Putamen (tissue), 1 donor: ENCODE data around the gene CTPS1.

ENCODE experiments used
- DNase-seq: peaks from one replicate; pipeline ENCODE4 v3.0.0-alpha.2; 2016; ENCODE audit warnings: low spot score

The CTPS1 gene

GRCh38 chr1:40979241-40980067, at the start of gene CTPS1:
Gene CTPS1, plus strand, starts transcription at chr1:40979696. Its CDS starts 3,595 bp downstream, at chr1:40983291.
- peak; percentile 92 for DNase-seq

- DNase-seq = no peak
Measured at GRCh38 chr1:40930174-40930964, 49.1 kb upstream of the CTPS1 start.

DNA sequence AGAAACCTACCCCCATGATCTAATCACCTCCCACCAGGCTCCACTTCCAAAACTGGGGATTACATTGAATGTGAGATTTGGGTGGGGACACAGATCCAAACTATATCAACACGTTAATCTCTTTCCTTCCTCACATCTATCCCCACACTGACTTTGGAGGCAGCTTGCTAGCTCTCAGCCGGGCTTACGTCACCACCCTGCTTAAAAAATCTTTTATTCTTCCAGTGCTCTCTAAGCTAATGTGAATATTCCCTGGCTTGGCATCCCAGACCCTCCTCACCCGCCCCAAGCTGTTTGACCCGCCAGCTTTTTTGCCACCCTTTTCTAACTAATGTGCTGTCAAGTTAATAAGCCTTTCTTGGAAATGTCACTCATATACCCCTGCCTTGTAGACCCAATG, 47.9 kb upstream of the CTPS1 start:
- DNase-seq = no peak

DNA sequence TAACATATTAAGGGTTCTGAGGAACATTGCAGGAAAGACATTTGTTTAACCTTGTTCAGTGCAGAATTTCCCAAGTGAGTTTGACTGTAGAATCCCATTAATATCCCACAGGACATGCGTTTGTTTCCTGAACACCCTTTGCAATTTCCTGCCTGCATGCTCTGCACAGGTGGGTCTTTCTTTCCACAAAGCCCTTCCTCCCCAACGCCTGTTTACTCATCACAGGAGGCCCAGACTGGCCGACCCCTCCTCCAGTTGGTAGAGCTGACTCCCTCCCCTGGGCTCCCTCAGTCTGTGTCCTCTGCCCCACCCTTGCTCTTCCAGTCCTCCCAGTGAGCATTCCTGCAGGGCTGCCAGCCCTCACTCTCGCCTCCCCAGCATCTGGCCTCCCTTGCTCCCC, 47.5 kb upstream of the CTPS1 start:
- no peak for DNase-seq

DNA sequence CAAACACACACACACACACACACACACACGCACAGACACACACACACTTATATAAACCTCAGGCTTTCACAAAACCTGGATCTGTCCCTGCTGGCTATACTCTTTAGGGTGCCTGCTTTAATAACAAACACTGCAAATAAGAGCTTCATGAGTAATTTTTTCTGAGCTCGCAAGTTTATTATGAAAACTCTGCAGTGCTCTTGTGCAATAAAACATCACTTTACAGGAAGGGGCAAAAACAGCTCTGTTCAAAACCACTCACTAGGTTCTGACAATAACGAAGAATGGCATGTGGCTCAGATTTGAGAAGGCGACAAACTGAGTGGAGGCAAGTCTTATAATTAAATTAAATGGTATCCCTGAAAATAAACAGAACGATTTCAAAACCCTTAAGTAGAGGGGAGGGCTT, 42.6 kb upstream of the CTPS1 start:
- DNase-seq = no peak

DNA sequence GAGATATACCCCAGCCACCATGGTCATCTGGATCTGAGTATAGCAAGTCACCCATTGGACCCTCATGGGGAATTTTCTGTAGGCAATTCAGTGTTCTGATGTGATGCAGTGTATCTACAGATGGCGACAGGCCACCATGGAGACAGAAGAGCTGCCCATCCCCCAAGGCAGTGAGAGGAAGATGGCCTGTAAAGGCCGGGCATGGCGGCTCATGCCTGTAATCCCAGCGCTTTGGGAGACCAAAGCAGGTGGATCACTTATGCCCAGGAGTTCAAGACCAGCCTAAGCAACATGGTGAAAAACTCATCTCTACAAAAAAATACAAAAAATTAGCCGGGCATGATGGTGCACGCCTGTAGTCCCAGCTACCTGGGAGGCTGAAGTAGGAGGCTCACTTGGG, 41.1 kb upstream of the CTPS1 start:
- no peak for DNase-seq

- DNase-seq = no peak
Measured at GRCh38 chr1:40939320-40940059, 40.0 kb upstream of the CTPS1 start.

DNA sequence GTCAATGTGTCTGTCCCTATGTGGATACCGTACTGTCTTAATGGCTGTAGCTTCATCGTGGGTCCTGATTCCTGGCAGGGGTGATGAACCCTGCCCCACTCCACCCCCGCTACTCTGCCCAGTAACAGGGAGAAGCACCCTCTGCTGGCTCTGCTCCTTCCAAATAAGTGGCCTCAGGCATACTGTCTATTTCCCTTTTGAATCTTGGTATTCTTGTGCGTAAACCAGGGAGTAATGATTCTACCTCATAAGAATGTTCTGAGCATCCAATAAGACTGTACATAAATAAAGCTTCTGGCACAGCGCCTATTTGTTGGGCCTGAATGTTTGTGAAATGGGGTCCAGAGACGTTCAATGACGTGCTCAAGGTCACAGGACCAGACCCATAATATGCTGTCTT, 35.2 kb upstream of the CTPS1 start:
- DNase-seq = no peak

DNA sequence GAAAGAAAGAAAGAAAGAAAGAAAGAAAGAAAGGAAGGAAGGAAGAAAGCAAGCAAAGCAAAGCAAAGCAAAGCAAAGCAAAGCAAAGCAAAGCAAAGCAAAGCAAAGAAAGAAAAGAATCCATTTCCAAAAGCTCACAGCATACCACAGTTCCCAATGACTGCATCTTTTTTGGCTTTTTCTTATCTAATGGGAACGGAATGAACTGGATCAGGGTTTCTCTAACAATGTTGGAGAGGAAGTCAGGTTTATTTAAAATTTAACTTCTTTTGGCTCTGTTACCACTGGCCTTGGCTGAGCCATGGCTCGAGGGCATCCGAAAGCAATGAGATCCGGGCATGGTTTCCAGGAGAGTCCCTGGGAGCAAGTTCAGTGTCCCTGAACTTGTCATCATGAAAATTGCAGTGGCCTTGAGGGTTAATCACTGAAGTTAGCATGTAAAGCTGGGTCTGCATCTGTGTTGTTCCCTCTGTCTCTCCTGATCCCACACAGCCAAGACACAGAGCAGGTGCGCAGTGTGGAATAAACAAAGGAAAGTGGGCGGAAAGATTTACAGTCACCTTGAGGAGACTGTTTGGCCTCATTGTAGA, 34.6 kb upstream of the CTPS1 start:
- no peak for DNase-seq

- no peak for DNase-seq
Measured at GRCh38 chr1:40945491-40945973, 34.0 kb upstream of the CTPS1 start.

- peak; percentile 40 for DNase-seq
Measured at GRCh38 chr1:40948741-40949443, 30.6 kb upstream of the CTPS1 start.

- no peak for DNase-seq
Measured at GRCh38 chr1:40949563-40949962, 29.9 kb upstream of the CTPS1 start.

DNA sequence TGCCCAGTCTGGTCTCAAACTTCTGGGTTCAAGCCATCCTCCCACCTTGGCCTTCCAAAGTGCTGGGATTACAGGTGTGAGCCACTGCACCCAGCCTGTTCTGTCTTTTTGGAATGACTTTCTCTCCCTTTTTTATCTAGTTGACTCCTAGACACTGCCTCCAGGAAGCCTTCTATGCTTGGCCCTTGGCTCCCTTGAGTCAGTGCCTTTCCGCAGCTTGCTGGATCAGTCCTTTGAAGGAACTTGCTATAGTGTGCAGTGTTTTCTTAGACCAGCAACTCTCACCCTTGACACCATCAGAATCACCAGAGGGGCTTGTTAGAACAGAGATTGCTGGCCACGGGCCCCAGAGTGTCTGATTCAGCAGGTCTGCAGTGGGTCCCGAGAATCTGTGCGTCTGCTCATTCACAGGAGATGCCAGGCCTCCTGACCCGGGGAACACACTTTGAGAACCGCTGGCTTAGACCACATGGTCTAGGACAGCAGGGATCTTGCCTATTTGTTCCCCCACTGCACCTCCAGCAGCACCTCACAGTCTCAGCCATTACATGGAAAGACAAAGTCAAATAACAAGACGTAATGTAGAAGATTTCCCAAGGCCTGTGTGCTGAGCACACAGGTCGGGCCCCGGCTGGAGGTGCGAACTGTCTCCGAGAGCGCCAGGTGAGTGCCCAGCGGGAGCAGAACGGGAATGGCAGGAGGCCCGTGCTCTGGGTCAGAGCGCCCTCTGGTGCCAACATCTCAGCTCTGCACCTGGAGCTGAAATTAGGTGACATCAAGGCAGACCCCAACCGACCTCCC, 27.4 kb upstream of the CTPS1 start:
- peak; percentile 52 for DNase-seq

GRCh38 chr1:40952744-40953315, 26.7 kb upstream of the CTPS1 start:
- no peak for DNase-seq

DNA sequence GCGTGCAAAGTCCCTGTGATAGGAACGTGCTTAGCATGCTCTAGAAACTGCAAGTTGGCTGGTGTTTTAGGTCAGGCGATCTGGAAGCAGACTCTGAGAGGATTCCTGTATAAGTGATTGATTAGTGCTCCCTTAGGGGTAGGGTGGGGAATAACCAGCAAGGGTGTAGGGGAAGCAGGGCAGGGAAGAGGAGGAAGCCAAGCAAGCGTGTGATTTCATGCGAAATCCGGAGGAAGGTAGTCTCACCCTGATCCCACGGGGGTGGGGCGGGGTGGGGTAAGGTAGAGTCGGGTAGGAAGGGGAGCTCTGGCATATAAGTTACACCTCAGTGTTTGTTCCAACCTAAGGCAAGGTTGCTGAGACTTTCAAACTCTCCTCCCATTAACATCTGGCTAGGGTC, 24.9 kb upstream of the CTPS1 start:
- DNase-seq = no peak

GRCh38 chr1:40955266-40955665, 24.2 kb upstream of the CTPS1 start:
- DNase-seq = no peak

- no peak for DNase-seq
Measured at GRCh38 chr1:40956407-40956806, 23.1 kb upstream of the CTPS1 start.

- DNase-seq = no peak
Measured at GRCh38 chr1:40958210-40958609, 21.3 kb upstream of the CTPS1 start.

GRCh38 chr1:40965531-40965930, 14.0 kb upstream of the CTPS1 start:
- no peak for DNase-seq

GRCh38 chr1:40966417-40966816, 13.1 kb upstream of the CTPS1 start:
- DNase-seq = no peak
